GM20431 (cell line): ENCODE data around the gene LYSMD1.
"Not testable (repeated sequence)": the region's sequence is repeated elsewhere in the genome, so short reads cannot be mapped to it uniquely, and the experiment has no call there.

Source experiments
- in situ Hi-C: fragments of 300-500 bp; cut with MseI, MboI; formaldehyde crosslinking; loops from one replicate; pipeline ENCODE4 v1.15.0; 2020; ENCODE audit warnings: low sequenced_read_pairs; ENCODE audit not compliant: unreplicated experiment

Gene LYSMD1

GRCh38 chr1:151165738-151166504 is at the start of gene LYSMD1, which contains the start of gene SCNM1:
Gene LYSMD1 (minus strand): TSS chr1:151165902. CDS start chr1:151165258, 644 bp downstream.
Gene SCNM1 (plus strand): TSS chr1:151166144. CDS start chr1:151166153, 9 bp downstream.
- in situ Hi-C loops = no loop called here

GRCh38 chr1:151213560-151213959 is 47.9 kb upstream of the LYSMD1 start:
- in situ Hi-C loops = no loop called here

GRCh38 chr1:151211972-151212705 is 46.4 kb upstream of the LYSMD1 start:
- in situ Hi-C loops = no loop called here

- in situ Hi-C loops = no loop called here
Measured at GRCh38 chr1:151210830-151211229, 45.1 kb upstream of the LYSMD1 start.

GRCh38 chr1:151205381-151205965 is 39.8 kb upstream of the LYSMD1 start:
- in situ Hi-C loops = not testable (repeated sequence)

GRCh38 chr1:151199873-151200581 is 34.3 kb upstream of the LYSMD1 start:
- in situ Hi-C loops = no loop called here

- in situ Hi-C loops = no loop called here
Measured at GRCh38 chr1:151198254-151199127, 32.8 kb upstream of the LYSMD1 start, which contains the start of gene PIP5K1A. Gene PIP5K1A (plus strand): TSS chr1:151198552. CDS start chr1:151198997, 445 bp downstream.

- in situ Hi-C loops = no loop called here
Measured at GRCh38 chr1:151197863-151198253, 32.2 kb upstream of the LYSMD1 start.

- in situ Hi-C loops = no loop called here
Measured at GRCh38 chr1:151196292-151196800, 30.6 kb upstream of the LYSMD1 start.

GRCh38 chr1:151194894-151195594 is 29.3 kb upstream of the LYSMD1 start:
- in situ Hi-C loops = not testable (repeated sequence)

GRCh38 chr1:151193856-151194255 is 28.2 kb upstream of the LYSMD1 start:
- in situ Hi-C loops = no loop called here

- in situ Hi-C loops = no loop called here
Measured at GRCh38 chr1:151193304-151193703, 27.6 kb upstream of the LYSMD1 start.

- in situ Hi-C loops = no loop called here
Measured at GRCh38 chr1:151192047-151192446, 26.3 kb upstream of the LYSMD1 start.

- in situ Hi-C loops = no loop called here
Measured at GRCh38 chr1:151189637-151190445, 24.1 kb upstream of the LYSMD1 start, which contains the start of gene VPS72. Gene VPS72 (minus strand): TSS chr1:151190197. CDS start chr1:151190121, 76 bp downstream.

- in situ Hi-C loops = not testable (repeated sequence)
Measured at GRCh38 chr1:151188667-151189066, 23.0 kb upstream of the LYSMD1 start.

GRCh38 chr1:151187205-151187604 is 21.5 kb upstream of the LYSMD1 start:
- in situ Hi-C loops = no loop called here

GRCh38 chr1:151184211-151184610 is 18.5 kb upstream of the LYSMD1 start:
- in situ Hi-C loops = no loop called here
